ENCODE data around the gene EIF3C. TPM values are rescaled to one million over a fixed set of nuclear protein-coding genes. Genes with fewer than 3 reads are reported as not detected.
"Not testable (repeated sequence)": the region's sequence is repeated elsewhere in the genome, so short reads cannot be mapped to it uniquely, and the experiment has no call there.

EIF3C gene
- total RNA-seq, 2 experiments from 2014 or later = 415 to 434 TPM

GRCh38 chr16:28731253-28731652, 20.0 kb downstream of the EIF3C start:
- H3K27ac Mint-ChIP-seq; H3K27me3 Mint-ChIP-seq; POLR2A ChIA-PET; CTCF ChIA-PET; H3K4me3 Mint-ChIP-seq; H3K36me3 Mint-ChIP-seq (ENCODE audit: low read depth); DNase-seq; H3K4me1 Mint-ChIP-seq; H3K9me3 Mint-ChIP-seq: not testable (repeated sequence)

DNA sequence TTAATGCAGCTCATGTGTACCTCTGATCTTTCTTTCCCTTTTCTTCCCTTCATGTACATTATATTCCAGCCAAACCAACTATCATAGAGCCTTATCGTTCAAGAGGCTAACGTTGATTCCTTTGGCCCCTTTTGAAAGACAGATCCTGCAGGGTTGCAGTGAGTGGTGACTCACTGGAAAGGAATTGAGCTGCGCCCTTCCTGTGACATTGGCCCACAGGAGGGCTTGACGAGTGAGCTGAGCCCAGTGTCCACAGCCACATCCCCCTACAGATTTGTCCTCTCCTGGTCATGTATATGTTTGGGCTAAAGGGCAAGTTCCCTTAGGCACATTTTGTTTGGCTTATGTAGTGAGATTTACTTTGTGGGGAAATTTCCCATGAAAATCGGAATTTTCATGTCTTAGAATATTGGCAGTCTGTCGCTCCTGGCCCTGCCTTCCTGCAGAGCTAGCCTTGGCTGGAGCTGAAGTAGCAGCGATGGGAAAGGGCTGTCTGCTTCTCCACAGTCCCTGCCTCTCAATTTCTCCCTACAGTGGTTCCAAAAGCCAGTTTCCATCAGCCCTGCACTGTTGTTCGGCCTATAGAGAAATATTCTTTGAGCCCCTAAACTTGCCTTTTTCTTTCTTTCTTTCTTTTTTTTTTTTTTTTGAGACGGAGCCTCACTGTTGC, 21.3 kb downstream of the EIF3C start:
- H3K9me3 Mint-ChIP-seq; CTCF ChIA-PET; H3K4me1 Mint-ChIP-seq; H3K36me3 Mint-ChIP-seq (ENCODE audit: low read depth); H3K27me3 Mint-ChIP-seq; H3K4me3 Mint-ChIP-seq; H3K27ac Mint-ChIP-seq; POLR2A ChIA-PET; DNase-seq: not testable (repeated sequence)

- CTCF ChIA-PET; H3K4me3 Mint-ChIP-seq; H3K27ac Mint-ChIP-seq; H3K36me3 Mint-ChIP-seq (ENCODE audit: low read depth); H3K27me3 Mint-ChIP-seq; H3K4me1 Mint-ChIP-seq; H3K9me3 Mint-ChIP-seq; DNase-seq; POLR2A ChIA-PET: not testable (repeated sequence)
Measured at GRCh38 chr16:28739787-28740186, 28.5 kb downstream of the EIF3C start.

- H3K27me3 Mint-ChIP-seq; DNase-seq; CTCF ChIA-PET; H3K4me3 Mint-ChIP-seq; H3K36me3 Mint-ChIP-seq (ENCODE audit: low read depth); H3K27ac Mint-ChIP-seq; H3K9me3 Mint-ChIP-seq; H3K4me1 Mint-ChIP-seq; POLR2A ChIA-PET: not testable (repeated sequence)
Measured at GRCh38 chr16:28740631-28741030, 29.4 kb downstream of the EIF3C start.

- H3K36me3 Mint-ChIP-seq (ENCODE audit: low read depth); H3K9me3 Mint-ChIP-seq; H3K27ac Mint-ChIP-seq; H3K27me3 Mint-ChIP-seq; DNase-seq; H3K4me3 Mint-ChIP-seq; POLR2A ChIA-PET; H3K4me1 Mint-ChIP-seq; CTCF ChIA-PET: not testable (repeated sequence)
Measured at GRCh38 chr16:28741295-28741694, 30.0 kb downstream of the EIF3C start.

DNA sequence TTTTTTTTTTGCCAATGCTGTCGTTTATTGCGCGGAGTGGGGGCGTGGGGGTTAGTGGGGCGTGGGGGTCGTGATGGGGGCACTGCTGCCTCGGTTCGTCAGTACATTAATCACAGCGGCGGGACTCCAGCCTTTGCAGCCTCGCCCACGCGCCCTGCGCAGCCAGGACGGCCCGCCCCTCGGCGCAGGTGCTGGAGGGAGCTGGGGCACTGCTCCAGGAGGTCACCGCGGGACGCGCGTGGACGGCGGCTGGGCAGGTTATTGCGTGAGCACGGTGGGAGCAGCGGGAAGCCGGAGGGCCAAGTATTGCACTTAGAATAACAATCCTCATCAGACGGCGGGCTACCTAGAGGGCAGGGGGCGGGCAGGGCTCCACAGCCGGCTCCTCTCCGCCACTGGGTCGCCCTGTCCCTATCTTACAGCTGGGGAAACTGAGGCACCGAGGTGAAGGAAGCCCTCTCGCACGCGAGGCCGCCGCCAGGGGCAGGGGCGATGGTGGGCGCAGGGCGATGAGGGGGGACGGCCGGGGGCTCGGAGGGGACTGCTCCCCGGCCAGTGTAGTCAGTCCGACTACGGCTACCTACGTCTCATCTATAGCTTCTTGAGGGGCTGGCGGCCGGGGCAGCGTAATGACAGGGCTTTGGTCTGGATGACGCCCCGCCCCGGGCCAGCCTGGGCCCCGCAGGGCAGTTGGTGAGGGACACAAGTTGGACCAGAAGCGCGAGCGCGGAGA, 35.5 kb downstream of the EIF3C start:
- CTCF ChIA-PET; H3K4me3 Mint-ChIP-seq; DNase-seq; H3K27me3 Mint-ChIP-seq; H3K27ac Mint-ChIP-seq; H3K36me3 Mint-ChIP-seq (ENCODE audit: low read depth); H3K9me3 Mint-ChIP-seq; POLR2A ChIA-PET; H3K4me1 Mint-ChIP-seq: not testable (repeated sequence)

- H3K9me3 Mint-ChIP-seq; H3K4me3 Mint-ChIP-seq; H3K4me1 Mint-ChIP-seq; CTCF ChIA-PET; H3K27me3 Mint-ChIP-seq; H3K36me3 Mint-ChIP-seq (ENCODE audit: low read depth); POLR2A ChIA-PET; H3K27ac Mint-ChIP-seq: not testable (repeated sequence)
- peak; percentile 57 for DNase-seq
Measured at GRCh38 chr16:28749997-28750465, 38.8 kb downstream of the EIF3C start.

- POLR2A ChIA-PET = not testable (repeated sequence)
Measured at GRCh38 chr16:28750469-28751067, 39.3 kb downstream of the EIF3C start.

DNA sequence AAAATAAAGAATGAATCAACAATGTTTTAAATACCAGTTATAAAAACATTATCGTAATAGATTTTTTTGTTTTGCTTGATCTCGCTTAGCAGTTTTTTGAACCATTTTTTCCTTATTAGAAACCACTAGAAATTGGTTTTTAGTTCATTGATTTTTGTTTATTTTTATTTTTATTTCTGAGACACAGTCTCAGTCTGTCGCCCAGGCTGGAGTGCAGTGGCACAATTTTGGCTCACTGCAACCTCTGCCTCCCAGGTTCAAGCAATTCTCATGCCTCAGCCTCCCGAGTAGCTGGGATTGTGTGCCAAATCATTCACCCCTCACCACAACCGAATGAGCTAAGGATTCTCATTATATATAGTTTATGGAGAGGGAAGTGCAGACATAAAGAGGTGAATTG, 40.2 kb downstream of the EIF3C start, which contains the start of gene NPIPB9:
NPIPB9 (plus strand) TSS at position 301 of the 400 bp plus-strand sequence.
- H3K4me3 Mint-ChIP-seq; CTCF ChIA-PET; H3K4me1 Mint-ChIP-seq; POLR2A ChIA-PET; H3K27me3 Mint-ChIP-seq; DNase-seq; H3K36me3 Mint-ChIP-seq (ENCODE audit: low read depth); H3K9me3 Mint-ChIP-seq; H3K27ac Mint-ChIP-seq: not testable (repeated sequence)

More at GRCh38 chr16:28750469-28751067, 39.3 kb downstream of the EIF3C start:
- H3K27ac Mint-ChIP-seq; H3K27me3 Mint-ChIP-seq; H3K36me3 Mint-ChIP-seq (ENCODE audit: low read depth); DNase-seq; H3K4me1 Mint-ChIP-seq; CTCF ChIA-PET; H3K9me3 Mint-ChIP-seq; H3K4me3 Mint-ChIP-seq: not testable (repeated sequence)

GRCh38 chr16:28781697-28782096, 70.4 kb downstream of the EIF3C start:
- DNase-seq; H3K27ac Mint-ChIP-seq; POLR2A ChIA-PET; CTCF ChIA-PET; H3K4me1 Mint-ChIP-seq; H3K36me3 Mint-ChIP-seq (ENCODE audit: low read depth); H3K9me3 Mint-ChIP-seq; H3K27me3 Mint-ChIP-seq; H3K4me3 Mint-ChIP-seq: not testable (repeated sequence)

GRCh38 chr16:28782357-28782756, 71.1 kb downstream of the EIF3C start:
- H3K27me3 Mint-ChIP-seq; H3K36me3 Mint-ChIP-seq (ENCODE audit: low read depth); CTCF ChIA-PET; H3K4me1 Mint-ChIP-seq; H3K4me3 Mint-ChIP-seq; POLR2A ChIA-PET; H3K27ac Mint-ChIP-seq; H3K9me3 Mint-ChIP-seq; DNase-seq: not testable (repeated sequence)

All from activated CD4-positive, alpha-beta memory T cell treated with anti-CD3 and anti-CD28 coated beads, Interleukin-2, amount 10 ng/mL, durations not matched to agents 7 days and 5 days (primary cell).